K562 (cell line): ENCODE results near the gene DGKZ. TPM values are rescaled to one million over a fixed set of nuclear protein-coding genes. Genes with fewer than 3 reads are reported as not detected.

ENCODE experiments used
- ATAC-seq: fragments of 200-7000 bp; cut with Tn5 transposase; 3 replicates; pipeline ENCODE4 v1.9.1; 2020; ENCODE audit warnings: moderate library complexity
- BruUV-seq: library from RNA; stranded (reverse); fragments of 400-500 nt; replicated peaks from 2 replicates; lab custom pipeline; 2021; lab: Mats Ljungman, UMichigan
- CTCF ChIA-PET: fragments of 300-600 bp; formaldehyde crosslinking; extraction: SDS; loops from one replicate; lab custom pipeline; 2021; ENCODE audit warnings: low intra/inter-chr PET ratio; lab: Yijun Ruan, JAX
- POLR2A ChIA-PET: fragments of 300-600, 350-650 bp; sonication (Branson Sonifier 250); formaldehyde crosslinking; extraction: SDS; loops from one replicate; lab custom pipeline; 2021; ENCODE audit warnings: antibody characterized with exemption, inconsistent platforms; lab: Yijun Ruan, JAX
- DNase-seq, 4 experiments: peaks; one replicate each; pipeline versions ENCODE4 v3.0.0 to v3.0.0-alpha.2; 2011 to 2018; ENCODE audit warnings: low spot score in 3 of 4, mixed read lengths in 3 of 4; ENCODE audit errors: extremely low read depth in 1 of 4
- FAIRE-seq: peaks from 2 replicates; lab custom pipeline; 2011; peaks lifted over from hg19 to GRCh38; lab: Jason Lieb, UNC
- H2AFZ ChIP-seq: 2 replicates; pipeline ENCODE4 v1.6.0; 2011; ENCODE audit warnings: low read depth, low read length, control low read depth, inconsistent platforms
- H3K27ac ChIP-seq: fragments of 200-600 bp; 3 replicates; pipeline ENCODE4 v1.8.0; 2011; ENCODE audit warnings: low read depth, mild to moderate bottlenecking, control low read depth, inconsistent platforms, low read length, moderate library complexity, mixed read lengths; ENCODE audit errors: extremely low read depth
- H3K27me3 ChIP-seq, 2 experiments: fragments of 300-600 bp in 1 of 2; 2 replicates in 1 of 2; 3 replicates in 1 of 2; pipeline versions ENCODE4 v1.6.0 to v1.8.0; 2011; ENCODE audit warnings: inconsistent platforms in 2 of 2, low read length in 2 of 2, mild to moderate bottlenecking in 1 of 2, mixed read lengths in 1 of 2, moderate library complexity in 1 of 2; ENCODE audit not compliant: control insufficient read depth in 2 of 2, insufficient read depth in 2 of 2
- H3K36me3 ChIP-seq: fragments of 300-600 bp; 3 replicates; pipeline ENCODE4 v1.8.0; 2011; ENCODE audit warnings: mild to moderate bottlenecking, low read length, inconsistent platforms; ENCODE audit not compliant: control insufficient read depth, insufficient read depth
- H3K4me1 ChIP-seq, 2 experiments: fragments of 200-600 bp in 1 of 2; replicated peaks in 1 of 2; 2 replicates in 1 of 2; 3 replicates in 1 of 2; pipeline versions ENCODE4 v1.5.1 to v1.8.0; 2011; ENCODE audit warnings: inconsistent platforms in 2 of 2, low read length in 2 of 2, mild to moderate bottlenecking in 1 of 2, mixed read lengths in 1 of 2, moderate library complexity in 1 of 2; ENCODE audit not compliant: control insufficient read depth in 2 of 2, insufficient read depth in 2 of 2
- H3K4me2 ChIP-seq: 2 replicates; pipeline ENCODE4 v1.6.1; 2011; ENCODE audit warnings: low read length, control low read depth, inconsistent platforms, mixed read lengths; ENCODE audit not compliant: insufficient read depth
- H3K4me3 ChIP-seq: fragments of 200-600 bp; sonication (generic), shearing (Covaris generic); 2 replicates; pipeline ENCODE4 v1.5.1; 2016; ENCODE audit warnings: control low read depth, inconsistent platforms
- H3K79me2 ChIP-seq: fragments of 200-600 bp; 3 replicates; pipeline ENCODE4 v1.8.0; 2011; ENCODE audit warnings: low read length, inconsistent platforms; ENCODE audit not compliant: control insufficient read depth, insufficient read depth
- H3K9ac ChIP-seq, 2 experiments: 2 replicates each; pipeline versions ENCODE4 v1.6.0 to v1.6.1; 2011; ENCODE audit warnings: low read depth in 2 of 2, low read length in 2 of 2, control low read depth in 1 of 2, inconsistent platforms in 1 of 2, mild to moderate bottlenecking in 1 of 2, mixed read lengths in 1 of 2; ENCODE audit not compliant: insufficient read depth in 1 of 2
- H3K9me1 ChIP-seq: one replicate; pipeline ENCODE4 v1.6.0; 2011; ENCODE audit warnings: inconsistent platforms, mild to moderate bottlenecking, low read length, moderate library complexity; ENCODE audit not compliant: control insufficient read depth, insufficient read depth
- H3K9me3 ChIP-seq: replicated peaks from 2 replicates; pipeline ENCODE4 v1.5.1; 2011; ENCODE audit warnings: low read depth, low read length, inconsistent platforms; ENCODE audit not compliant: control insufficient read depth, insufficient read depth
- H4K20me1 ChIP-seq: replicated peaks from 2 replicates; pipeline ENCODE4 v1.6.1; 2011; ENCODE audit warnings: low read length, inconsistent platforms, mixed read lengths; ENCODE audit not compliant: control insufficient read depth, insufficient read depth
- CREB1 ChIP-seq, 2 experiments: sonication (generic) in 1 of 2; formaldehyde crosslinking in 1 of 2; IDR thresholded peaks; 2 replicates each; pipeline versions ENCODE4 v1.6.1 to v1.8.0; 2012 to 2022; ENCODE audit warnings: inconsistent platforms in 1 of 2, mild to moderate bottlenecking in 1 of 2, missing genetic modification reagents in 1 of 2, moderate library complexity in 1 of 2
- CXXC5 ChIP-seq: fragments of 250-450 bp; sonication (Bioruptor Pico); IDR thresholded peaks from 2 replicates; pipeline ENCODE4 v1.8.0; 2022; ENCODE audit warnings: inconsistent platforms, mild to moderate bottlenecking, moderate library complexity
- ETS2 ChIP-seq: IDR thresholded peaks from 2 replicates; pipeline ENCODE4 v1.6.1; 2016; ENCODE audit warnings: borderline replicate concordance, missing genetic modification characterization, mild to moderate bottlenecking, moderate library complexity, missing compliant biosample characterization; ENCODE audit not compliant: poor library complexity, severe bottlenecking
- ETV1 ChIP-seq: fragments of 450-650 bp; conservative IDR thresholded peaks from 2 replicates; pipeline ENCODE4 v1.6.1; 2016; ENCODE audit warnings: missing genetic modification characterization, control low read depth, low read depth, missing compliant biosample characterization
- HOMEZ ChIP-seq: fragments of 250-450 bp; sonication (Bioruptor Pico); IDR thresholded peaks from 2 replicates; pipeline ENCODE4 v1.4.0; 2020; ENCODE audit warnings: mild to moderate bottlenecking, moderate library complexity
- ILF3 ChIP-seq: fragments of 450-650 bp; IDR thresholded peaks from 2 replicates; pipeline ENCODE4 v1.6.1; 2018; ENCODE audit warnings: antibody characterized with exemption, mild to moderate bottlenecking, moderate library complexity, borderline replicate concordance
- NFIC ChIP-seq: fragments of 450-650 bp; IDR thresholded peaks from 2 replicates; pipeline ENCODE4 v1.6.1; 2017; ENCODE audit warnings: mild to moderate bottlenecking, inconsistent platforms
- TAL1 ChIP-seq: fragments of 450-650 bp; IDR thresholded peaks from 2 replicates; pipeline ENCODE4 v1.6.1; 2016; ENCODE audit warnings: mild to moderate bottlenecking
- TSC22D4 ChIP-seq: fragments of 450-650 bp; IDR thresholded peaks from 2 replicates; pipeline ENCODE4 v1.6.1; 2016; ENCODE audit warnings: missing genetic modification characterization, missing biosample characterization, control low read depth
- WGBS: fragments of 100-300 bp; shearing (Covaris generic); methylation state at CpG from one replicate; pipeline ENCODE4 v1.1.6; 2016; ENCODE audit warnings: low coverage, mixed read lengths; ENCODE audit not compliant: insufficient coverage; ENCODE audit errors: missing lambda C conversion rate; 5-methylcytosine and 5-hydroxymethylcytosine counted together
- in situ Hi-C: fragments of 300-500 bp; cut with MboI; formaldehyde crosslinking; loops from 4 replicates; pipeline ENCODE4 v1.15.0; 2018; ENCODE audit warnings: inconsistent platforms, mixed read lengths
- intact Hi-C: fragments of 100-400 bp; cut with micrococcal nuclease; formaldehyde crosslinking; loops from 2 replicates; pipeline ENCODE4 v1.14.2; 2022
- polyA plus RNA-seq, 8 experiments: library from polyadenylated mRNA; depleted of rRNA in 4 of 8; stranded (reverse) in 5 of 8; unstranded in 3 of 8; fragments of >200 nt; fragmentation: Nextera tagmentation in 2 of 8; fragmentation: Illumina TruSeq in 1 of 8; extraction: Ambion mirVana in 2 of 8; extraction: Trizol in 1 of 8; gene quantifications; 2 replicates each; pipeline versions ENCODE4 v1.2.1 to v1.2.3, GENCODE V29; 2011 to 2014; ENCODE audit warnings: inconsistent platforms in 1 of 8, missing spikeins in 1 of 8
- total RNA-seq, 7 experiments: library from RNA; depleted of rRNA in 6 of 7; stranded (reverse); fragments of >200 nt in 6 of 7; fragmentation: Illumina TruSeq in 2 of 7; extraction: Trizol in 2 of 7; gene quantifications; 2 replicates each; pipeline versions ENCODE4 v1.2.1 to v1.2.3, GENCODE V29; 2011 to 2021; ENCODE audit warnings: low replicate concordance in 1 of 7

DGKZ gene
- total and polyA plus RNA-seq, 9 of the 15 experiments (the other 6 are each of a cell fraction or from before 2014, with no cell fraction given) = 0.51 to 100 (median 44.2) TPM

- TF ChIP-seq ETV1 (tag) (peak; percentile 38; the same call in 1 of the 2 replicates), TAL1 (0 out of 2 replicates have a peak, but pooled peaks have one; percentile 7), ILF3 (no peak), CXXC5 (CRISPR knock-in tag) (peak; percentile 38; the same call in 1 of the 2 replicates), TSC22D4 (tag) (no peak), NFIC (peak; percentile 93), CREB1 (IDR thresholded peaks at IDR 0.05) (no peak), CREB1 (CRISPR knock-in tag; IDR thresholded peaks at IDR 0.05) (no peak)
- TF ChIP-seq, all 486 proteins: peak for 23
These were observed 74.1 kb downstream of the DGKZ start (continued) for GRCh38 chr11:46421257-46421880.

DNA sequence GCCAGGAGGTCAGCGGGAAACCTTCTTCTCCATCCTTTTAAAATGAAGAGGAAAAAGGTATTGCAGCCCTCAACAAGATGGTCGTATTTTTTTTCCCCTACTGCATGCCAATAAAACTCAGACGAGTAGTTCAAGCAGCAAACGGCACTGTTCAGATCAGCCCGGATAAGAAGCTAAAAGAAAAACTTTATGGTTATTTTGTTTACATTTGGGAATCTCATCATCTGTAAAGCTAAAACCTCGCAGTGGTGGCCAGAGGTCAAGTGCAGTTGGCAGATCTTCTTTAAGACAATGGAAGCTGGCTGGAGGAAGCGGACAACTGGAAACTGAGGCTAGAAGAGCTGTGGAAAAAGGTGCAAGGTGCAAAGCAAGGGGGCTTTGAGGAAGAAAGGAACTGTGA lies 75.3 kb downstream of the DGKZ start:
- BruUV-seq = no TSS peak
- Histone ChIP-seq H3K4me1 (peaks cover 3 to 28% of the 10 kb centered on the region in 2 experiments; a peak in 4 of 5 replicates), H3K9me3 (no peaks in the 10 kb centered on the region), H3K9ac (no peak overlapping the region), H3K4me2 (no peak overlapping the region), H3K36me3 (peaks cover 18% of the 10 kb centered on the region; the same call in 2 of the 3 replicates), H3K27ac (no peak overlapping the region), H3K27me3 (no peaks in the 10 kb centered on the region), H2AFZ (no peak overlapping the region), H3K79me2 (no peaks in the 10 kb centered on the region), H3K9me1 (no peaks in the 10 kb centered on the region), H4K20me1 (no peaks in the 10 kb centered on the region; the same call in 1 of the 2 replicates), H3K4me3 (no peak overlapping the region)
- POLR2A ChIA-PET = interaction anchor here (1.3 to 1.6 kb wide), 2 partner anchors 9 to 12 kb away, joined by 3 to 4 read pairs; no protein-coding TSS in a partner anchor
- CTCF ChIA-PET = no interaction called here
- FAIRE-seq (no peak), DNase-seq (no peak), ATAC-seq (no peak)
- no peak for TF ChIP-seq HOMEZ (CRISPR knock-in tag)
- no peak for TF ChIP-seq ETS2 (tag)
- in situ Hi-C loops = no loop called here
- intact Hi-C loops = no loop called here
- 54% methylated on average over 7 of the region's 7 CpGs for WGBS
